RCC 7860 (cell line): ENCODE results near the gene SENP8.
"Not testable (repeated sequence)": the region's sequence is repeated elsewhere in the genome, so short reads cannot be mapped to it uniquely, and the experiment has no call there.

Source experiments
- DNase-seq: peaks from one replicate; pipeline ENCODE4 v3.0.0-alpha.2; 2015; ENCODE audit warnings: low spot score
- FAIRE-seq: peaks from 2 replicates; lab custom pipeline; 2012; peaks lifted over from hg19 to GRCh38; lab: Jason Lieb, UNC

SENP8 gene

DNA sequence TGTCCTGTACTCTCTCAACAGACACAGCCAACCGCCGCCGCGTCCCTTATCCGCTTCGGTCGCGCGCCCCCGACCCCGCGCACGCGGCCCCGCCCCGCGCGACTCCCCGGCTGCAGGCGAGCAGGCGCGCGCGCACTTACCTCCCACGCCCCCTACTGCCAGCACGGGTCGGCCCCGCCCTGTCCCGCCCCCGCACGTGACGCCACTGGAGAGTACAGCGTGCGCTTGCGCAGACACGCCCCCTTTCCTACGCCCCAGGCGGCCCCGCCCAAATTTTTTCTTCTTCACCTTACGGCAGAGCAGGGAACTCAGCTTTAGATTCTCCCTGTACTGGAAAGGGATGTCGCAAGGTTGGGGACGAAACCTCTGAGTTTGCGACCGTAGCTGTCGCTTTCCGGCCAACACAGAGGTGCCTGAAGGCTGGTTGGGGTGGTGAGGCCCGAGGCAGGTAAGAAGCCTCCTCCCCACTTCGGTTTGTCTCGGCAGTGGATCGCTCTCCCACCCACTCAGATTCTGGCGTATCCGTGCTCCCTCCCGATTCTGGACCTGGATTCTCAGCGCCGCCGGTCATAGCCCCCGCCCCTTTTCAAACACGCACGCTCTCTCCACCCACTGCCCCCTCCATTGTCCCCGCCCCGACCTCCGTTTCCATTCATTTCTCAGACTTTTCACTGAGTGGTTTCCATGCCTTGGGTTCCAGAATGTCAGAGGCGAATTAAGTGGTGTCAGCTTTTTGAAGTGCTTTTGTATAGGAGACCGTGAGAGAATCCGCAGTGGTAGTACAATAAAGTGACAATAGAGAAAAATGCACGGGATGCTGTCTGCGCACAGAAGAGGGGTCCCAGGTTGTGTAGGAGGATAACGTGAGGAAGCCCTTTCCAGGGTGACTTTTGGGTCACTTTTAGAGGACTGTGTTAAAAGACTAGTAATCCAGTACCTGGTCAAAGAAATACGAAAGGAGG lies at the start of gene SENP8, which contains the start of gene MYO9A:
SENP8 (plus strand) TSS at position 387 of the 962 bp plus-strand sequence. CDS start 21,221 bp downstream, outside the sequence.
MYO9A (minus strand) TSS at position 134 of the 962 bp plus-strand sequence. CDS start 71,587 bp downstream, outside the sequence.
- DNase-seq (peak; percentile 96), FAIRE-seq (peak; percentile 66)

DNA sequence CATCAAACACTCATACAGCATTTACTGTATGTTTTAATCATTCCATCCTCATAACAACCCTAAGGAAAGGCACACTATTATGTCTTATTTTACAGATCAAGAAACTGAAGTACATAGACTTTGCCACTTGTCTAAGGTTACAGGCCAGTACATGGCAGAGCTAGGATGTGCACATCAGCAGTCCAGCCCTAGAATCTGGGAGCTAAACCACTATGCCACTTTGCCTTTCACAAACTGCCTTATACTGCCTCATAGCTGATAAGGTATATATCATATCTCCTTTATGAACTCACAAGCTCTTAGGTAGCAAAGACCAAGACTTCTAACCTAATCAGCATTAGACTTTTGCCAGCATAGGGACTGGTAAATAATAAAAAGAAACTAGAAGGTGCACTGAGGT lies 49.3 kb upstream of the SENP8 start:
- DNase-seq (no peak), FAIRE-seq (no peak)

GRCh38 chr15:72070817-72071447 lies 47.3 kb upstream of the SENP8 start:
- no peak for DNase-seq
- no peak for FAIRE-seq

DNA sequence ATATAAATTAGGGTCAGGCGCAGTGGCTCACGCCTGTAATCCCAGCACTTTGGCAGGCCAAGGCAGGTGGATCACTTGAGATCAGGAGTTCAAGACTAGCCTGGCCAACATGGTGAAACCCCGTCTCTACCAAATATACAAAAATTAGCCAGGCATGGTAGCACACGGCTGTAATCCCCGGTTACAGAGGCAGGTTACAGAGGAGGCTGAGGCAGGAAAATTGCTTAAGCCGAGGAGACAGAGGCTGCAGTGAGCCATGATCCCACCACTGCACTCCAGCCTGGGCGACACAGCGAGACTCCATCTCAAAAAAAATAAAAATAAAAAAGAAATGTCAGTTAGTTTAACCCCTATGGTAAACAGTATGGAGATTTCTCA lies 46.8 kb upstream of the SENP8 start:
- FAIRE-seq, DNase-seq: not testable (repeated sequence)

- no peak for DNase-seq
- FAIRE-seq, result no peak
Observed at GRCh38 chr15:72074335-72075060, 43.7 kb upstream of the SENP8 start.

GRCh38 chr15:72077950-72078349 lies 40.3 kb upstream of the SENP8 start:
- FAIRE-seq, result no peak
- no peak for DNase-seq

GRCh38 chr15:72078887-72079286 lies 39.3 kb upstream of the SENP8 start:
- DNase-seq, result no peak
- FAIRE-seq, result no peak

DNA sequence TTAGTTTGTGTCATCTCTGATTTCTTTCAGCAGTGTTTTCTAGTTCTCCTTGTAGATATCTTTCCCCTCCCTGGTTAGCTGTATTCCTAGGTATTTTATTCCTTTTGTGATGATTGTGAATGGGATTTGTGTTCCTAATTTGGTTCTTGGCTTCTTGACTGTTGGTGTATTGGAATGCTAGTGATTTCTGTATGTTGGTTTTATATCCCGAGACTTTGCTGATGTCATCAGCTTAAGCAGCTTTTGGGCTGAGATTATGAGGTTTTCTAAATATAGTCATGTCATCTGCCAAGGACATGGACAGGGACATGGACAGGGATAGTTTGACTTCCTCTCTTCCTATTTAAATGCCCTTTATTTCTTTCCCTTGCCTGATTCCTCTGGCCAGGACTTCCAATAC lies 36.0 kb upstream of the SENP8 start:
- DNase-seq, result no peak
- no peak for FAIRE-seq

DNA sequence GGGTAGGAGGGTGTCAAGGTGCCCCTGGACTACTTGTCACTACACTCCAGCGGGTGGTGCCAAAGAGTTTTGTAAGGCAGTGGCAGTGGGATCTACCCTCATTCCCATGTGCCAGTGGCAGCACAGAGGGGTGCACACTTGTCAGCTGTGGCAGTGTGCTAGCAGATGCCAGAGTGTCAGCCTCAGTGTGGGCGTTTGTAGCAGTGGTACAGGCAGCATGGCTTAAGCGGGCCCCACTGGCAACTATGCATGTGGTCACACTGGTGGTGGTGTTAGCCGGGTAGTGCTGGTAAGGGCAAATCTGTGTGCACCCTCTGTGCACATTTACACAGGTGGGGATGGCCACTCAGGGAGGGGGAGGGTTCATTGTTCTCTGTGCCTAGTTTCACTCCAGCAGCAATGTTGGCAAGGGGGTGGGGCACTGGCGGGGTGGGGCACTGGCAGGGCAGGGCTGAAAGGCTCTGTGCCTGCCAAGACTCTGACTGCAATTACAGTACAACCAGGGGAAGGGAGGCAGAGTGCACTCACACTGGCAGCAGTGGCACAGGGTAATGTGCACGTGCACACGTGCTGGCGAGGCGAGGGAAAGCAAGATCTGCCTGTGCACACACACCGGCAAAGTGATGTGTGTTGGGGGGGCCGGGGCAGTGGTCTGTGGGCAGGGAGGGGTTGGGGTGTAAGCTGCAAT lies 32.0 kb upstream of the SENP8 start:
- DNase-seq (no peak), FAIRE-seq (no peak)

GRCh38 chr15:72086920-72087648 lies 31.1 kb upstream of the SENP8 start:
- FAIRE-seq (no peak), DNase-seq (no peak)

DNA sequence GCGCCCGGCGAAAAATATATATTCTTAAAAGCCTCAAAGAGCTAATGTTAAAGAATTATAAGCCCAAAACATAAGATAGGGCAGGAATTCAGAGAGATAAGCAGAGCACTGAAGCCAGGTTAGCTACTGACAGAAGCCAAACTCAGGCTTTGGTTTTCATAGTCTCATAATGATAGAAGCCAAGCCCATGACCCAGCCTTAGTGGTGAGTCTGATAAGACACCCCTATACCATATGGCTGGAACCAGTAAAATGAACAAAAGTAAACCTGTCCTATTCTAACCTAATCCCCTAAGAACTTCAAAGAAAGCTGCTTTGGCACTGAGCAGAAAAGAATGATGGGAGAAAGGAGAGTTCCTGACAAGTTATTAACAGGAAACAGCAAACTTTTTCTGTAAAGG lies 26.2 kb upstream of the SENP8 start:
- FAIRE-seq (no peak), DNase-seq (no peak)

GRCh38 chr15:72092691-72093090 lies 25.5 kb upstream of the SENP8 start:
- no peak for FAIRE-seq

GRCh38 chr15:72096796-72097195 lies 21.4 kb upstream of the SENP8 start:
- FAIRE-seq, result no peak

More at GRCh38 chr15:72092691-72093090, 25.5 kb upstream of the SENP8 start:
- DNase-seq, result no peak

GRCh38 chr15:72098040-72098439 lies 20.2 kb upstream of the SENP8 start:
- FAIRE-seq (no peak), DNase-seq (peak; percentile 3)

More at GRCh38 chr15:72096796-72097195, 21.4 kb upstream of the SENP8 start:
- DNase-seq, result no peak

GRCh38 chr15:72099155-72099554 lies 19.0 kb upstream of the SENP8 start:
- DNase-seq (no peak), FAIRE-seq (no peak)

- DNase-seq, FAIRE-seq: not testable (repeated sequence)
Observed at GRCh38 chr15:72100551-72100950, 17.7 kb upstream of the SENP8 start.

- FAIRE-seq, result no peak
Observed at GRCh38 chr15:72105111-72105510, 13.1 kb upstream of the SENP8 start.

GRCh38 chr15:72106068-72106467 lies 12.1 kb upstream of the SENP8 start:
- DNase-seq (no peak), FAIRE-seq (no peak)

More at GRCh38 chr15:72105111-72105510, 13.1 kb upstream of the SENP8 start:
- DNase-seq, result no peak

DNA sequence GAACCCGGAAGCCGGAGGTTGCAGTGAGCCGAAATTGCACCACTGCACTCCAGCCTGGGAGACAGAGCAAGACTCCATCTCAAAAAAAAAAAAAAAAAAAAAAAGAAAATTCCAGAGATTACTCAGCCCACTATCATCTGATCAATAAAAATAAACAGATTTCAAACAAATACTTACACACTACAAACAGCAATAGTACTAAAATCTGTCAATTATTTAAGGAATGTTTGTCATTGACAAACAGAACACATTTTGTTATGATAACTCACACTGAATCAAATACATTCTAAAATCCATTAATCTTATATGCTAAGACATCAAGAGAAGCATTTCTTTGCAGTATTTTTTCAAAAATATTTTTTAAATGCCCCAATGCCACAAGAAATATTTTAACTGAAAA lies 7.8 kb upstream of the SENP8 start:
- FAIRE-seq (no peak), DNase-seq (no peak)

- DNase-seq, result peak; percentile 1
- FAIRE-seq, result no peak
Observed at GRCh38 chr15:72112116-72112515, 6.1 kb upstream of the SENP8 start.
